Measurements from ENCODE around the gene ETV7. TPM values are rescaled to one million over a fixed set of nuclear protein-coding genes. Genes with fewer than 3 reads are reported as not detected.
A peak's percentile ranks its signal among the peaks of the same experiment; 100 is the strongest.
"Not testable (repeated sequence)": the region's sequence is repeated elsewhere in the genome, so short reads cannot be mapped to it uniquely, and the experiment has no call there.

ETV7 gene
- total RNA-seq, 2 experiments from 2014 or later = 0.33 to 0.73 TPM

DNA sequence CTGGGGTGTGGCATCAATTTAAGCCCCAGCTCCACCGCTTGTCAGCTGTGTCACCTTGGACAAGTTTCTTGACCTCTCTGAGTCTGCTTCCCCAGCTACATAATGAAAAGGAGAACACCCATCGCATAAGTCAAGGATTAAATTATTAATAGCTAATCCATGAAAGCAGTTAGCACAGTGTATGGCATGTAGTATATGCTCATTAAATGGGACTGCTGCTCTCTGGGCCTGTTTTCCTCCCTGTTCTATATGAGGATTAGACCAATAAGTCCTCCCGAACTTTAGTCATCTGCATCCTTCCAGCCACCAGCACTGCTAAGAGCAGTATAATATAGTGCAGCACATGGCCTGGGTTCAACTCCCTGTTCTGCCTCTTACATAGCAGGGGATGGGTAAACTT, 19.7 kb downstream of the ETV7 start:
- H3K4me1 ChIP-seq (ENCODE audit: insufficient read depth, low read length) = no peaks in the 10 kb centered on the region
- no peaks in the 10 kb centered on the region for H3K9me3 Mint-ChIP-seq
- intact Hi-C loops (cut with DNase I, micrococcal nuclease) = no loop called here
- no peaks in the 10 kb centered on the region for H3K27me3 Mint-ChIP-seq
- no peaks in the 10 kb centered on the region for H3K9me3 ChIP-seq (ENCODE audit: control insufficient read depth in 1 of 2, insufficient read depth in 1 of 2, low read length in 2 of 2)
- no peaks in the 10 kb centered on the region for H3K4me1 Mint-ChIP-seq (ENCODE audit: low read depth)
- ChIA-PET POLR2A (no interaction called here), CTCF (no interaction called here)
- H3K27ac ChIP-seq (ENCODE audit: low read depth in 1 of 2, low read length in 2 of 2) = no peak overlapping the region
- H3K36me3 Mint-ChIP-seq (ENCODE audit: low read depth) = no peaks in the 10 kb centered on the region
- no peak overlapping the region for H3K4me3 Mint-ChIP-seq
- no peak overlapping the region for H3K4me3 ChIP-seq (ENCODE audit: low read length)
- no peaks in the 10 kb centered on the region for H3K27me3 ChIP-seq (ENCODE audit: control insufficient read depth in 1 of 2, insufficient read depth in 2 of 2, low read length in 2 of 2)
- TF ChIP-seq, protein P1, sequence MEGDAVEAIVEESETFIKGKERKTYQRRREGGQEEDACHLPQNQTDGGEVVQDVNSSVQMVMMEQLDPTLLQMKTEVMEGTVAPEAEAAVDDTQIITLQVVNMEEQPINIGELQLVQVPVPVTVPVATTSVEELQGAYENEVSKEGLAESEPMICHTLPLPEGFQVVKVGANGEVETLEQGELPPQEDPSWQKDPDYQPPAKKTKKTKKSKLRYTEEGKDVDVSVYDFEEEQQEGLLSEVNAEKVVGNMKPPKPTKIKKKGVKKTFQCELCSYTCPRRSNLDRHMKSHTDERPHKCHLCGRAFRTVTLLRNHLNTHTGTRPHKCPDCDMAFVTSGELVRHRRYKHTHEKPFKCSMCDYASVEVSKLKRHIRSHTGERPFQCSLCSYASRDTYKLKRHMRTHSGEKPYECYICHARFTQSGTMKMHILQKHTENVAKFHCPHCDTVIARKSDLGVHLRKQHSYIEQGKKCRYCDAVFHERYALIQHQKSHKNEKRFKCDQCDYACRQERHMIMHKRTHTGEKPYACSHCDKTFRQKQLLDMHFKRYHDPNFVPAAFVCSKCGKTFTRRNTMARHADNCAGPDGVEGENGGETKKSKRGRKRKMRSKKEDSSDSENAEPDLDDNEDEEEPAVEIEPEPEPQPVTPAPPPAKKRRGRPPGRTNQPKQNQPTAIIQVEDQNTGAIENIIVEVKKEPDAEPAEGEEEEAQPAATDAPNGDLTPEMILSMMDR (IDR thresholded peaks at IDR 0.05) = no peak
- DNase-seq = no peak
- peaks cover 11% of the 10 kb centered on the region for H3K36me3 ChIP-seq (ENCODE audit: insufficient read depth, low read length)
- no peak for ATAC-seq (ENCODE audit: poor library complexity)
- H3K27ac Mint-ChIP-seq = no peak overlapping the region

DNA sequence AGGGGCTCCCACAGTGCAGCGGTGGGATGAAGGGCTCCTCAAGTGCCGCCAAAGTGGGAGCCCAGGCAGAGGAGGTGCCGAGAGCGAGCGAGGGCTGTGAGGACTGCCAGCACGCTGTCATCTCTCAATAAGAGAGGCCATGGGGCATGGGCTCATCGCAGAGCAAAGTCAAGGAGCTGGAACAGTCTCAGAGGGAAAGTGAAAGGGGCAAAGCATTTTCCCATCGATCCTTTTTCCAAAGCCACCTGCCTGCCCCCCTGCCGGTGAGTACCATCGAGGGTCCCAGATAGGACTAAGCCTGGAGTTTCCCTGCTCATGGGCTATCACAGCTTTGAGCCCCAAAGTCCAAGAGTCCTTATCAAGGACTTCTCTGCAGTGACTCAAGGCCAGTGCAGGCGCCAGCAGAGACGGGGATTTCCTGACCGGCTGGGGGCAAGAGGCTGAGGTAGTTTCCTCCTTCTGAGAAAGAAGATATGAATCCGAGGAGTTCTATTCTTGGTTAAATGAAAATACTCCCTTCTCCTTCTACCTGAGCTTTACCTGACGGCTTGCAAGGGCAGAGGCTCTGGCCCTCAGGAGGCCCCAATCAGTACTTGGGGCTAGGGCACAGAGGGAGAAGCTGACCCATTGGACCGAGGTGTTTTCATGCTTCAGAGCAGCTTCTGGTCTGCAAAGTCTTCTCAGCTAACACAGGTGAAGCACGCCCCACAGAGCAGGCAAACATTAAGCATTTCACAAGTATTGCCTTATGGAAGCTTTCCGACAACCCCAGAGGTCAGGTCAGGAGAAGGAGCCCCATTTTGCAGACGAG, 22.6 kb downstream of the ETV7 start:
- Mint-ChIP-seq H3K27me3 (no peaks in the 10 kb centered on the region), H3K27ac (no peak overlapping the region), H3K4me1 (ENCODE audit: low read depth) (no peaks in the 10 kb centered on the region), H3K36me3 (ENCODE audit: low read depth) (no peaks in the 10 kb centered on the region), H3K9me3 (no peaks in the 10 kb centered on the region), H3K4me3 (no peak overlapping the region)
- ATAC-seq (ENCODE audit: poor library complexity) (no peak), DNase-seq (peak in 2 of 14 experiments; percentile 47 to 52)
- TF ChIP-seq, protein P1 (IDR thresholded peaks at IDR 0.05) = no peak
- Histone ChIP-seq H3K27me3 (ENCODE audit: control insufficient read depth in 1 of 2, insufficient read depth in 2 of 2, low read length in 2 of 2) (no peaks in the 10 kb centered on the region), H3K4me1 (ENCODE audit: insufficient read depth, low read length) (peaks cover 7% of the 10 kb centered on the region), H3K27ac (ENCODE audit: low read depth in 1 of 2, low read length in 2 of 2) (no peak overlapping the region), H3K9me3 (ENCODE audit: control insufficient read depth in 1 of 2, insufficient read depth in 1 of 2, low read length in 2 of 2) (no peaks in the 10 kb centered on the region), H3K36me3 (ENCODE audit: insufficient read depth, low read length) (peaks cover 5% of the 10 kb centered on the region), H3K4me3 (ENCODE audit: low read length) (no peak overlapping the region)
- CTCF ChIA-PET = interaction anchor here (1.4 kb wide), 1 partner anchor 63 kb away, joined by 3 read pairs; no protein-coding TSS in a partner anchor
- POLR2A ChIA-PET = no interaction called here
- intact Hi-C loops (cut with DNase I, micrococcal nuclease) = no loop called here

DNA sequence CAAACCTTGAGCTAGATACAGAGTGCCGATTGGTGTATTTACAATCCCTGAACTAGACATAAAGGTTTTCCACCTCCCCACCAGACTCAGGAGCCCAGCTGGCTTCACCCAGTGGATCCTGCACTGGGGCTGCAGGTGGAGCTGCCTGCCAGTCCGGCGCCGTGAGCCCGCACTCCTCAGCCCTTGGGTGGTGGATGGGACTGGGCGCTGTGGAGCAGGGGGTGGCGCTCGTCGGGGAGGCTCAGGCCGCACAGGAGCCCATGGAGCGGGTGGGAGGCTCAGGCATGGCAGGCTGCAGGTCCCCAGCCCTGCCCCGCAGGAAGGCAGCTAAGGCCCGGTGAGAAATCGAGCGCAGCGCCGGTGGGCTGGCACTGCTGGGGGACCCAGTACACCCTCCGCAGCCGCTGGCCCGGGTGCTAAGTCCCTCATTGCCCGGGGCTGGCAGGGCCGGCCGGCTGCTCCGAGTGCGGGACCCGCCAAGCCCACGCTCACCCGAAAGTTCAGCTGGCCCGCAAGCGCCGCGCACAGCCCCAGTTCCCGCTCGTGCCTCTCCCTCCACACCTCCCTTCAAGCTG, 23.3 kb downstream of the ETV7 start:
- ATAC-seq (ENCODE audit: poor library complexity); POLR2A ChIA-PET: not testable (repeated sequence)
- CTCF ChIA-PET = interaction anchor here (1.4 kb wide), 1 partner anchor 62 kb away, joined by 3 read pairs; no protein-coding TSS in a partner anchor

DNA sequence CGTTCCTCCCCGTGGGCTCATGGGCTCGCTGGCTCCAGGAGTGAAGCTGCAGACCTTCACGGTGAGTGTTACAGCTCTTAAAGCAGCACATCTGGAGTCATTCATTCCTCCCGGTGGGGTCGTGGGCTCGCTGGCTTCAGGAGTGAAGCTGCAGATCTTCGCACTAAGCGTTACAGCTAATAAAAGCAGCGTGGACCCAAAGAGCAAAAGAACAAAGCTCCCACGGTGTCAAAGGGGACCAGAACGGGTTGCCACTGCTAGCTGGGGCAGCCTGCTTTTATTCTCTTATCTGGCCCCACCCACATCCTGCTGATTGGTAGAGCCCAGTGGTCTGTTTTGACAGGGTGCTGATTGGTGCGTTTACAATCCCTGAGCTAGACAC, 24.1 kb downstream of the ETV7 start:
- H3K4me3 Mint-ChIP-seq; H3K27ac ChIP-seq (ENCODE audit: low read depth in 1 of 2, low read length in 2 of 2); H3K36me3 Mint-ChIP-seq (ENCODE audit: low read depth); DNase-seq; H3K27me3 ChIP-seq (ENCODE audit: control insufficient read depth in 1 of 2, insufficient read depth in 2 of 2, low read length in 2 of 2); H3K4me1 ChIP-seq (ENCODE audit: insufficient read depth, low read length); H3K27me3 Mint-ChIP-seq; H3K9me3 ChIP-seq (ENCODE audit: control insufficient read depth in 1 of 2, insufficient read depth in 1 of 2, low read length in 2 of 2); H3K4me1 Mint-ChIP-seq (ENCODE audit: low read depth); intact Hi-C loops (cut with DNase I, micrococcal nuclease); H3K36me3 ChIP-seq (ENCODE audit: insufficient read depth, low read length); H3K4me3 ChIP-seq (ENCODE audit: low read length); H3K27ac Mint-ChIP-seq; H3K9me3 Mint-ChIP-seq; ATAC-seq (ENCODE audit: poor library complexity): not testable (repeated sequence)
- ChIA-PET POLR2A (interaction anchor here (0.6 kb wide), 1 partner anchor 20 kb away, joined by 4 read pairs; no protein-coding TSS in a partner anchor), CTCF (interaction anchor here (1.4 kb wide), 1 partner anchor 61 kb away, joined by 3 read pairs; no protein-coding TSS in a partner anchor)

More for the DNA sequence above, 23.3 kb downstream of the ETV7 start:
- H3K27me3 ChIP-seq (ENCODE audit: control insufficient read depth in 1 of 2, insufficient read depth in 2 of 2, low read length in 2 of 2); H3K9me3 Mint-ChIP-seq; H3K4me3 ChIP-seq (ENCODE audit: low read length); DNase-seq; H3K27me3 Mint-ChIP-seq; H3K4me3 Mint-ChIP-seq; H3K9me3 ChIP-seq (ENCODE audit: control insufficient read depth in 1 of 2, insufficient read depth in 1 of 2, low read length in 2 of 2); H3K27ac Mint-ChIP-seq; H3K36me3 Mint-ChIP-seq (ENCODE audit: low read depth); H3K27ac ChIP-seq (ENCODE audit: low read depth in 1 of 2, low read length in 2 of 2); H3K4me1 ChIP-seq (ENCODE audit: insufficient read depth, low read length); intact Hi-C loops (cut with DNase I, micrococcal nuclease); H3K36me3 ChIP-seq (ENCODE audit: insufficient read depth, low read length); H3K4me1 Mint-ChIP-seq (ENCODE audit: low read depth): not testable (repeated sequence)
